Adrenal gland (tissue), 12 donors: ENCODE measurements around the gene SNRPD1. TPM values are rescaled to one million over a fixed set of nuclear protein-coding genes. Genes with fewer than 3 reads are reported as not detected.
"Not testable (repeated sequence)": the region's sequence is repeated elsewhere in the genome, so short reads cannot be mapped to it uniquely, and the experiment has no call there.

ENCODE experiments used
- DNase-seq, 7 donors: peaks; one replicate each; pipeline ENCODE4 v3.0.0-alpha.2; 2019 to 2020
- H3K27ac ChIP-seq, 5 donors: fragments of 200-600 bp; sonication (generic) in 4 of 5; 1 replicate in 3 of 5; 2 replicates in 2 of 5; pipeline versions ENCODE4 v1.5.1 to v1.8.0; 2016 to 2020; ENCODE audit warnings: mild to moderate bottlenecking in 1 of 5
- H3K27me3 ChIP-seq: fragments of 200-600 bp; 2 replicates; pipeline ENCODE4 v1.8.0; 2021
- H3K36me3 ChIP-seq, 2 donors: fragments of 200-600 bp; replicated peaks in 1 of 2; 1 replicate in 1 of 2; 2 replicates in 1 of 2; pipeline versions ENCODE4 v1.5.1 to v1.8.0; 2018 to 2022
- H3K4me1 ChIP-seq, 2 donors: fragments of 200-600 bp; replicated peaks in 1 of 2; 1 replicate in 1 of 2; 2 replicates in 1 of 2; pipeline versions ENCODE4 v1.5.1 to v1.8.0; 2018 to 2021
- H3K4me3 ChIP-seq, 4 donors: fragments of 200-600 bp; sonication (generic) in 3 of 4; one replicate each; pipeline ENCODE4 v1.5.1; 2016 to 2018
- H3K9me3 ChIP-seq, 3 donors: fragments of 200-600 bp; sonication (generic) in 1 of 3; replicated peaks in 1 of 3; 1 replicate in 2 of 3; 2 replicates in 1 of 3; pipeline versions ENCODE4 v1.5.1 to v1.8.0; 2016 to 2021
- POLR2A ChIP-seq, 2 donors: fragments of 450-650 bp; IDR thresholded peaks; one replicate each; pipeline ENCODE4 v1.6.1; 2017; ENCODE audit warnings: antibody characterized with exemption in 2 of 2, mild to moderate bottlenecking in 2 of 2, moderate library complexity in 1 of 2
- WGBS, 4 donors: extraction: QIAGEN DNeasy Blood & Tissue Kit in 2 of 4; methylation state at CpG; one replicate each; pipeline versions ENCODE4 v1.1.5 to v1.1.7; 2013 to 2017; 5-methylcytosine and 5-hydroxymethylcytosine counted together
- intact Hi-C, 2 donors: fragments of 100-400 bp; cut with DNase I; formaldehyde crosslinking; loops; one replicate each; pipeline versions ENCODE4 v1.14.1 to v1.15.0; 2022 to 2023
- polyA plus RNA-seq, 3 donors: library from polyadenylated mRNA; stranded (reverse); fragments of 200-250 nt in 2 of 3; fragments of 350-450 nt in 1 of 3; fragmentation: Illumina TruSeq in 1 of 3; extraction: RNeasy Lipid Tissue Mini Kit (QIAGEN cat#74804) in 1 of 3; gene quantifications; one replicate each; pipeline ENCODE4 v1.2.3, GENCODE V29; 2013 to 2014
- total RNA-seq, 9 donors: library from RNA; depleted of rRNA in 4 of 9; stranded (reverse); fragments of >200 nt in 4 of 9; fragments of 120-200 nt in 1 of 9; fragmentation: NEBNext Ultra II Directional in 1 of 9; extraction: Animal tissue kit (Norgen Biotek cat#: 25700) in 1 of 9; gene quantifications; one replicate each; pipeline versions ENCODE4 v1.1.0 to v1.2.4, GENCODE V29; 2013 to 2023
- TF ChIP-seq, protein P1 (sequence below), 6 experiments: fragments of 450-650 bp in 4 of 6; fragments of 200-600 bp in 2 of 6; sonication (generic) in 1 of 6; IDR thresholded peaks; 1 replicate in 5 of 6; 2 replicates in 1 of 6; pipeline versions ENCODE4 v1.5.1 to v1.8.0; 2016 to 2021; ENCODE audit warnings: antibody characterized with exemption in 6 of 6, mild to moderate bottlenecking in 2 of 6, moderate library complexity in 1 of 6
- donor health status: healthy with polysubstance abuse.
- donor health status: Bipolar disorder and iron deficiency.
- donor health status: DM: yes; HTN: yes; CAD: no.
- donor health status: DM: no; HTN: no; CAD: no.
- donor health status: DM: no; HTN: no; CAD: no.
- donor health status: DM: yes; HTN: yes; CAD: no.

Gene SNRPD1
- total and polyA plus RNA-seq, 12 donors, result 2.6 to 104 (median 18.6) TPM

- no peak for TF ChIP-seq POLR2A (IDR thresholded peaks at IDR 0.05)
- TF ChIP-seq, protein P1, sequence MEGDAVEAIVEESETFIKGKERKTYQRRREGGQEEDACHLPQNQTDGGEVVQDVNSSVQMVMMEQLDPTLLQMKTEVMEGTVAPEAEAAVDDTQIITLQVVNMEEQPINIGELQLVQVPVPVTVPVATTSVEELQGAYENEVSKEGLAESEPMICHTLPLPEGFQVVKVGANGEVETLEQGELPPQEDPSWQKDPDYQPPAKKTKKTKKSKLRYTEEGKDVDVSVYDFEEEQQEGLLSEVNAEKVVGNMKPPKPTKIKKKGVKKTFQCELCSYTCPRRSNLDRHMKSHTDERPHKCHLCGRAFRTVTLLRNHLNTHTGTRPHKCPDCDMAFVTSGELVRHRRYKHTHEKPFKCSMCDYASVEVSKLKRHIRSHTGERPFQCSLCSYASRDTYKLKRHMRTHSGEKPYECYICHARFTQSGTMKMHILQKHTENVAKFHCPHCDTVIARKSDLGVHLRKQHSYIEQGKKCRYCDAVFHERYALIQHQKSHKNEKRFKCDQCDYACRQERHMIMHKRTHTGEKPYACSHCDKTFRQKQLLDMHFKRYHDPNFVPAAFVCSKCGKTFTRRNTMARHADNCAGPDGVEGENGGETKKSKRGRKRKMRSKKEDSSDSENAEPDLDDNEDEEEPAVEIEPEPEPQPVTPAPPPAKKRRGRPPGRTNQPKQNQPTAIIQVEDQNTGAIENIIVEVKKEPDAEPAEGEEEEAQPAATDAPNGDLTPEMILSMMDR (IDR thresholded peaks at IDR 0.05), result no peak
- H3K36me3 ChIP-seq, result peaks cover 0 to 1% of the 10 kb centered on the region in 2 donors
- intact Hi-C loops, result no loop called here
- no peaks in the 10 kb centered on the region for H3K4me1 ChIP-seq
- 90 to 95% (median 92%) methylated on average over 2 of the region's 2 CpGs for WGBS, 4 donors
- H3K9me3 ChIP-seq, result no peaks in the 10 kb centered on the region
- no peaks in the 10 kb centered on the region for H3K27me3 ChIP-seq
- H3K27ac ChIP-seq, result no peak overlapping the region
- DNase-seq, result no peak
- no peak overlapping the region for H3K4me3 ChIP-seq
Observed at GRCh38 chr18:21664069-21664468, 52.0 kb downstream of the SNRPD1 start.

- WGBS, 4 donors, result 86 to 92% (median 90%) methylated on average over 9 of the region's 9 CpGs
- Histone ChIP-seq H3K4me3 (no peak overlapping the region), H3K27me3 (no peaks in the 10 kb centered on the region), H3K36me3 (no peaks in the 10 kb centered on the region), H3K4me1 (no peaks in the 10 kb centered on the region), H3K9me3 (no peaks in the 10 kb centered on the region), H3K27ac (no peak overlapping the region)
- DNase-seq, result no peak
- no peak for TF ChIP-seq POLR2A (IDR thresholded peaks at IDR 0.05)
- TF ChIP-seq, protein P1 (IDR thresholded peaks at IDR 0.05), result no peak
- intact Hi-C loops, result no loop called here
Observed at GRCh38 chr18:21669736-21670285, 57.7 kb downstream of the SNRPD1 start.

DNA sequence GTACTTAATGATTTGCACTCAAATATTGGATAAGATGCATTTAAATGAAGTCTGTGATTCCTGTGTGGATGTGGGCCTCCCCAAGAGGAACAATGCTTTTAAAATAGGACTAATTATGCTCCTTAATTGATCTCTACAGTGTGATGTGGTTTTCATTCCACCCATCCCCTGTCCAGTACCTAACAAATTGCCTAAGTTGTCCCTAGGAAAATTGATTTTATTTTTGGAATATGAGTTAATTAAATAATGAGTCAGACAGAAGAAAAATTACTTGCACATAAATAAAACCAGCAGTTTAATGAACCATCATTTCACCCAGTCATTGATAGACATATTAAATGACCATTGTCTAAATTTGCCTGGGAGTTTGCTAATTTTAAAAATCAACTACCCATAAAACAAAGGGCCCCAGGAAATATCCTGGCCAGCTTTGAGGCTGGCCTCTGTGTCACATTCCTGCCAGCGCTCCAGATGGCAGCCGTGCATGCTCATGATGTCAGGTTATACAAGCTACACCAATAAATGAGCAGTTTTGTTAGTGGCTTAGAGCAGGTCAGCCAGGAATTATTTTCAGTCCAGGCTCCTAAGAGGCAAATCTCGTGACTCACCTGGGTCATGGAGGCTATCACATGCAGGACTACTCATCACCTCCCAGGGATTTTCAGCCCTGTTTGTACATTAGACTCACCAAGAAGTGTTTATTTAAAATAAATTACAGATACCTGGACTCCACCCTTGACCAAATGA is 60.6 kb downstream of the SNRPD1 start:
- intact Hi-C loops, result no loop called here
- Histone ChIP-seq H3K27me3 (no peaks in the 10 kb centered on the region), H3K27ac (no peak overlapping the region), H3K4me1 (no peaks in the 10 kb centered on the region), H3K36me3 (no peaks in the 10 kb centered on the region), H3K9me3 (no peaks in the 10 kb centered on the region), H3K4me3 (no peak overlapping the region)
- TF ChIP-seq POLR2A (IDR thresholded peaks at IDR 0.05), result no peak
- TF ChIP-seq, protein P1 (IDR thresholded peaks at IDR 0.05), result no peak
- DNase-seq, result peak; percentile 17 to 71 (median 41)
- WGBS, 4 donors, result 48 to 62% (median 53%) methylated on average over 3 of the region's 3 CpGs

- H3K36me3 ChIP-seq, H3K9me3 ChIP-seq, H3K27ac ChIP-seq, DNase-seq, H3K4me3 ChIP-seq, H3K27me3 ChIP-seq, intact Hi-C loops, H3K4me1 ChIP-seq: not testable (repeated sequence)
- 75 to 88% (median 85%) methylated on average over 3 to 8 of the region's 8 CpGs for WGBS, 4 donors
Observed at GRCh38 chr18:21675354-21675753, 63.2 kb downstream of the SNRPD1 start.

GRCh38 chr18:21678859-21679258 is 66.7 kb downstream of the SNRPD1 start:
- TF ChIP-seq, protein P1 (IDR thresholded peaks at IDR 0.05), result no peak
- TF ChIP-seq POLR2A (IDR thresholded peaks at IDR 0.05), result no peak
- Histone ChIP-seq H3K27ac (no peak overlapping the region), H3K4me1 (peaks cover 0 to 10% of the 10 kb centered on the region in 2 donors), H3K4me3 (no peak overlapping the region), H3K27me3 (no peaks in the 10 kb centered on the region), H3K36me3 (no peaks in the 10 kb centered on the region), H3K9me3 (no peaks in the 10 kb centered on the region)
- no peak for DNase-seq
- WGBS, 4 donors, result 62 to 75% (median 66%) methylated on average over 1 of the region's 1 CpG
- intact Hi-C loops, result no loop called here
